Lower leg skin (tissue), 4 donors: ENCODE results near the gene DPP6. TPM values are rescaled to one million over a fixed set of nuclear protein-coding genes. Genes with fewer than 3 reads are reported as not detected.
A peak's percentile ranks its signal among the peaks of the same experiment; 100 is the strongest.

Experiments
- DNase-seq, 2 donors: peaks; one replicate each; pipeline ENCODE4 v3.0.0-alpha.2; 2019; ENCODE audit warnings: low spot score in 2 of 2
- H3K4me3 ChIP-seq: fragments of 200-600 bp; sonication (generic); 2 replicates; pipeline ENCODE4 v1.5.1; 2017; ENCODE audit warnings: mild to moderate bottlenecking, low read depth; ENCODE audit not compliant: poor library complexity, severe bottlenecking
- POLR2A ChIP-seq, 2 donors: fragments of 450-650 bp; IDR thresholded peaks; one replicate each; pipeline ENCODE4 v1.6.1; 2016 to 2017; ENCODE audit warnings: antibody characterized with exemption in 2 of 2, mild to moderate bottlenecking in 1 of 2, moderate library complexity in 1 of 2
- WGBS, 2 donors: methylation state at CpG; one replicate each; pipeline ENCODE4 v1.1.5; 2018; 5-methylcytosine and 5-hydroxymethylcytosine counted together
- intact Hi-C: fragments of 100-400 bp; cut with DNase I; formaldehyde crosslinking; loops from one replicate; pipeline ENCODE4 v1.15.0; 2023; ENCODE audit warnings: low total_unique reads
- total RNA-seq, 4 donors: library from RNA; depleted of rRNA; stranded (reverse); fragments of >200 nt; gene quantifications; one replicate each; pipeline ENCODE4 v1.1.0, GENCODE V29; 2016
- TF ChIP-seq, protein P1 (sequence below), 3 donors: fragments of 450-650 bp; IDR thresholded peaks; one replicate each; pipeline ENCODE4 v1.5.1; 2016; ENCODE audit warnings: antibody characterized with exemption in 3 of 3, mild to moderate bottlenecking in 3 of 3, moderate library complexity in 2 of 3

DPP6 gene
- total RNA-seq, 4 donors from 2014 or later, result 1.0 to 4.5 (median 2.9) TPM

DNA sequence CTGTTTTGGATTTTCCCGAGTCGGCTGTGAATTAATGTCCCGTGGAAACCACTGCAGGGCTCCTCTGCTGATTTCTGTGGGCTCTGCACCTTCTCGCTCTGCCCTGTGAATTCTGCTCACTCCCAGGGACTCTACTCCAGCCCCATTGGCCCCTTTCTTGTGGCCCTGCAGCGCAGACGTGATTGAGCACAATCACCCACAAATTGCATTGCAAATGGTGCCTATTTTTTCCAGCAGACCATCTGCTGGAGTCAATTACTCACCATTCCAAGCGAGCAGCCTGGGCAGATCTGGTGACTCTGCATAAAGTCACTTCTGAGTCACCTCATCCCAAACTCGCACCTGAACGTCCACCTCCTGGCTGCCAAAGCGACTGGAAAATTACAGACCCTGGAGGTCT is 714.9 kb downstream of the DPP6 start:
- WGBS, 2 donors, result 69 to 70% methylated on average over 10 of the region's 10 CpGs

DNA sequence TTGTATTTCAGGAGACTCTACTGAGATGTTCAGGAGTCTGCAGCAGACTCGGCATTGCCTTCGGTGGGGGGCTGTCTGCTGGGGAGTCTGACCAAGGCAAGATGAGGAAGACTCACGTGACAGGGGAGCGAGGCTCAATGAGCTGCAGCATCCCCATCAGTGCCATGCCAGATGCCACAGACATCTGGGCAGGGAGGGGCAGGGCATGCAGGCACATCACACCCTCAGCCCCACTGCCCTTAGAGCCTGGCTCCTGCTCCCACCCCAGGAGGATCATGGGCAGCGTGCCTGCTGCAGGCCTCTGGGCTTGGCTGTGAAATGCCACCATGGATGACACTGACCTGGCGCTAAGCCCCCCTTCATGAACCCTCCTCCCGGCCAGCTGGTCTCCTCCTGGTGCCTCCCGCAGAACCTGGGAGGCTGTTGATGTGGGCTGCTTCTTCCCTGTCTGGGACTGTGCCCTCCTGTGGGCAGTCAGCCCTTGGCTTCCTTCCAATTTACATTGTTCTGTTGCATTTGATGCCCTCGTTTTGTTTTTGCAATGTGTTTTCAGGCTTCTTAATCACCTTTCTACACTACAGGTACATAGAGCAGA is 715.7 kb downstream of the DPP6 start:
- WGBS, 2 donors, result 64 to 69% methylated on average over 4 to 5 of the region's 9 CpGs
- TF ChIP-seq, protein P1, sequence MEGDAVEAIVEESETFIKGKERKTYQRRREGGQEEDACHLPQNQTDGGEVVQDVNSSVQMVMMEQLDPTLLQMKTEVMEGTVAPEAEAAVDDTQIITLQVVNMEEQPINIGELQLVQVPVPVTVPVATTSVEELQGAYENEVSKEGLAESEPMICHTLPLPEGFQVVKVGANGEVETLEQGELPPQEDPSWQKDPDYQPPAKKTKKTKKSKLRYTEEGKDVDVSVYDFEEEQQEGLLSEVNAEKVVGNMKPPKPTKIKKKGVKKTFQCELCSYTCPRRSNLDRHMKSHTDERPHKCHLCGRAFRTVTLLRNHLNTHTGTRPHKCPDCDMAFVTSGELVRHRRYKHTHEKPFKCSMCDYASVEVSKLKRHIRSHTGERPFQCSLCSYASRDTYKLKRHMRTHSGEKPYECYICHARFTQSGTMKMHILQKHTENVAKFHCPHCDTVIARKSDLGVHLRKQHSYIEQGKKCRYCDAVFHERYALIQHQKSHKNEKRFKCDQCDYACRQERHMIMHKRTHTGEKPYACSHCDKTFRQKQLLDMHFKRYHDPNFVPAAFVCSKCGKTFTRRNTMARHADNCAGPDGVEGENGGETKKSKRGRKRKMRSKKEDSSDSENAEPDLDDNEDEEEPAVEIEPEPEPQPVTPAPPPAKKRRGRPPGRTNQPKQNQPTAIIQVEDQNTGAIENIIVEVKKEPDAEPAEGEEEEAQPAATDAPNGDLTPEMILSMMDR (IDR thresholded peaks at IDR 0.05), result no peak
- TF ChIP-seq POLR2A (IDR thresholded peaks at IDR 0.05), result no peak
- DNase-seq, result no peak
- H3K4me3 ChIP-seq, result no peak overlapping the region
- intact Hi-C loops, result no loop called here

More for the DNA sequence above, 714.9 kb downstream of the DPP6 start:
- DNase-seq, result no peak
- TF ChIP-seq POLR2A (IDR thresholded peaks at IDR 0.05), result no peak
- TF ChIP-seq, protein P1 (IDR thresholded peaks at IDR 0.05), result no peak
- no peak overlapping the region for H3K4me3 ChIP-seq
- intact Hi-C loops, result no loop called here

DNA sequence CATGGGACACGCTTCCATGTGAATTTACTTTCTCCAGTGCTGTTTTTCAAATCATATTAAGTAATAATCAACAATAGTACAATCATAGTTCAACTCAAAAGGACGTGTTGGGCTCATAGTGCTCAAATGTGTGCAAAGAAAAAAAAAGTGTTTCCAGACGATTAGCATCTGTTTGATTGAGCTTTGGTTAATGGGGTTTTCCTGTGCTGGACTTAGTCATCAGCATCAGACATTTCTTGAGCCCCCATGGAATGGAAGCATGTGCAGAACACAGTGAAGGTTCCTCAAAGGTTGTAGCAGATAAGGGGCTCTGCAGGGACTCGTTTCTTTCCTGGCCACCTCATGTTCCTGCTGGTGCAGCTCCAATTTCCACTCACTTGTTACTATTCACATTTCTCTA is 716.8 kb downstream of the DPP6 start:
- DNase-seq, result no peak
- TF ChIP-seq, protein P1 (IDR thresholded peaks at IDR 0.05), result no peak
- TF ChIP-seq POLR2A (IDR thresholded peaks at IDR 0.05), result no peak
- H3K4me3 ChIP-seq, result no peak overlapping the region
- 65 to 67% methylated on average over 4 of the region's 4 CpGs for WGBS, 2 donors
- intact Hi-C loops, result no loop called here

DNA sequence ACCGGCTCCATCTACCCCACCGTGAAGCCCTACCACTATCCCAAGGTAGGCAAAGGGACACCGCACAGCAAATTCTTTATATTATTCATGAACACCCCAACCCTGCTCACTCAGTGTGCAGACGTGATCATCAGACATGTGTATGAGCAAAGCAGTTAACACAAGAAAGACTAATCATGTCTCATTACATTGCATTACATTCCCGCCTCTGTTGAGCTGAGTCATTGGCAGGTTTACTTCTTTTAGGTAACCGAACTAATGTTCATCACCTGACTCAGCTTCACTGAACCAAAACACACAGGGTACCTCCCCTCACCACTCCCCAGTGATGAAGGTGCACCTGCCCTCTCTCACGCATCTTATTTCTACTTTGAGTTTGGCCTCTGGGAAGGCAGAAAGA is 717.3 kb downstream of the DPP6 start:
- H3K4me3 ChIP-seq, result no peak overlapping the region
- DNase-seq, result peak in 1 of 2 donors; percentile 46
- TF ChIP-seq POLR2A (IDR thresholded peaks at IDR 0.05), result no peak
- intact Hi-C loops, result no loop called here
- WGBS, 2 donors, result 94 to 95% methylated on average over 7 of the region's 7 CpGs

DNA sequence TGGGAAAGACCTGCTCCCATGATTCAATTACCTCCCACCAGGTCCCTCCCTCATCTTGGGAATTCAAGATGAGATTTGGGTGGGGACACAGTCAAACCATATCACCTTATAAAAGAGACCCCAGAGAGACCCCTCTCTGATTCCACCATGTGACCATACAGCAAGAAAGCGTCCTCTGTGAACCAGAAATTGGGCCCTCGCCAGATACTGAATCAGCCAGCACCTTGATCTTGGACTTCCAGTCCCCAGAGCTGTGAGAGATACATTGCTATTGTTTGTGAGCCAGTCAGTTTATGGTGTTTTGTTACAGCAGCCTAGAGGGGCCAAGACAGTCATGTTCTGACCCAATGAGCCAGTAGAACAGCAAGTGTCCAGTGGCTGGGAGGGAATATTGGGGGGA is 718.2 kb downstream of the DPP6 start:
- intact Hi-C loops, result no loop called here
- no peak overlapping the region for H3K4me3 ChIP-seq
- TF ChIP-seq, protein P1 (IDR thresholded peaks at IDR 0.05), result no peak
- no peak for TF ChIP-seq POLR2A (IDR thresholded peaks at IDR 0.05)
- 70 to 81% methylated on average over 2 of the region's 2 CpGs for WGBS, 2 donors
- DNase-seq, result peak in 1 of 2 donors; percentile 63

DNA sequence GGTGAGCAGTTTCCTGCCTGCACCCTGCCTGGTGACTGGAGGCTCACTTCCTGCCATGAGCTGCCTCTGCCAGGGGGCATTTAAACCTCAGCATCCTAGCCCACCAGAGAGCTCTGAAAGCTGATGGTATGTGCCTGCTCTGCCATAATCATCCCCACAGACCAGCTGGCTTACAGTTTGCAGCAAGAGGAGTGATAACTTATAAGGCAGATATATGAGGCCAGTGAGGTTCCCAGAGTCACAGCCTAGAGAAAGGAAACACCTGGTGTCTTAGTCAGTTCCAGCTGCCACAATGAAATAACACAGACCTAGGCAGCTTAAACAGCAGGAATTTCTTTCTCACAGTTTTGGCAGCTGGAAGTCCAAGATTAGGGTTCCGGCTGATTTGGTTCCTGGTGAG is 718.8 kb downstream of the DPP6 start:
- no peak overlapping the region for H3K4me3 ChIP-seq
- WGBS, 2 donors, result 73 to 80% methylated on average over 1 of the region's 1 CpG
- intact Hi-C loops, result no loop called here
- no peak for TF ChIP-seq POLR2A (IDR thresholded peaks at IDR 0.05)
- TF ChIP-seq, protein P1 (IDR thresholded peaks at IDR 0.05), result no peak
- DNase-seq, result peak in 1 of 2 donors; percentile 43
